GM12801 (cell line): ENCODE data around the gene SPATS2L.

ENCODE experiments used
- TF ChIP-seq, protein P1 (sequence below): IDR thresholded peaks from one replicate; pipeline ENCODE4 v1.5.1; 2011; ENCODE audit warnings: control low read depth; ENCODE audit not compliant: insufficient read length; ENCODE audit errors: extremely low read depth

The SPATS2L gene

GRCh38 chr2:200426754-200427153 is 120.3 kb downstream of the SPATS2L start:
- TF ChIP-seq, protein P1, sequence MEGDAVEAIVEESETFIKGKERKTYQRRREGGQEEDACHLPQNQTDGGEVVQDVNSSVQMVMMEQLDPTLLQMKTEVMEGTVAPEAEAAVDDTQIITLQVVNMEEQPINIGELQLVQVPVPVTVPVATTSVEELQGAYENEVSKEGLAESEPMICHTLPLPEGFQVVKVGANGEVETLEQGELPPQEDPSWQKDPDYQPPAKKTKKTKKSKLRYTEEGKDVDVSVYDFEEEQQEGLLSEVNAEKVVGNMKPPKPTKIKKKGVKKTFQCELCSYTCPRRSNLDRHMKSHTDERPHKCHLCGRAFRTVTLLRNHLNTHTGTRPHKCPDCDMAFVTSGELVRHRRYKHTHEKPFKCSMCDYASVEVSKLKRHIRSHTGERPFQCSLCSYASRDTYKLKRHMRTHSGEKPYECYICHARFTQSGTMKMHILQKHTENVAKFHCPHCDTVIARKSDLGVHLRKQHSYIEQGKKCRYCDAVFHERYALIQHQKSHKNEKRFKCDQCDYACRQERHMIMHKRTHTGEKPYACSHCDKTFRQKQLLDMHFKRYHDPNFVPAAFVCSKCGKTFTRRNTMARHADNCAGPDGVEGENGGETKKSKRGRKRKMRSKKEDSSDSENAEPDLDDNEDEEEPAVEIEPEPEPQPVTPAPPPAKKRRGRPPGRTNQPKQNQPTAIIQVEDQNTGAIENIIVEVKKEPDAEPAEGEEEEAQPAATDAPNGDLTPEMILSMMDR, result no peak

GRCh38 chr2:200428961-200429665 is 122.6 kb downstream of the SPATS2L start:
- TF ChIP-seq, protein P1, result no peak

DNA sequence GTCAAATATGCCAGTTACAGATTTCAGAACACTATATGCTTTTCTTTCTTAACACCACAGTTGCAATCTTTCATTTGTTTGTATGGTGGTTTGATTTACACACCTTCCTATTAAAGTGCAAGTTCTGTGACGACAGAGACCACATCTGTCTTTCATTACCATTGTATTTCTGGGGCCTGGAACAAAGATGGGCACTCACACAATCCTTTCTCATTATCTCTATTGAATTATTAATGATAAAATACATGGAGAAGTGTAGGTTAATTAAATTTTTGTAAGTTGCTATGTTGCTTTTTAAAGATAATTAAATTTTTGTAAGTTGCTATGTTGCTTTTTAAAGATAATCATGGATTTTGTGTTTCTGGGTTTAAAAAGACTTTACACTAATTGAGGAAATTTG is 123.5 kb downstream of the SPATS2L start:
- TF ChIP-seq, protein P1, result no peak

- TF ChIP-seq, protein P1, result no peak
Observed at GRCh38 chr2:200431996-200432705, 125.7 kb downstream of the SPATS2L start.

DNA sequence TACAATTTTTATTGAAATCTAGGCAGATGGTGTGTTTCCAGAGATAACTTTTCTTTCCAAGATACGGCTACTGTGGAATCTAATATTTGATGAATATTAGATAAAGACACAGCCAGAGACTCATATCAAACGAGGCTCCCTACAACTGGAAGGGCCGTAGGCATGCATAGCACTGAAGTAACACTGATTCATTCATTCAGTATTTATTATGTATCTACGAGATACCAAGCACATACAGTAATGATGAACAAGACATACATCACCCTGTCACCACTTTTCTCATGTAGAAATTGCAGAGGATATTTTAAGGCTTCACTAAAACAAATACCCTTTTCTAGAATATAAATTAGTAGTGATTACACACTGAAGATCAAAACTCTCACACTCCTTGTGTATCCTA is 128.9 kb downstream of the SPATS2L start:
- TF ChIP-seq, protein P1, result no peak

DNA sequence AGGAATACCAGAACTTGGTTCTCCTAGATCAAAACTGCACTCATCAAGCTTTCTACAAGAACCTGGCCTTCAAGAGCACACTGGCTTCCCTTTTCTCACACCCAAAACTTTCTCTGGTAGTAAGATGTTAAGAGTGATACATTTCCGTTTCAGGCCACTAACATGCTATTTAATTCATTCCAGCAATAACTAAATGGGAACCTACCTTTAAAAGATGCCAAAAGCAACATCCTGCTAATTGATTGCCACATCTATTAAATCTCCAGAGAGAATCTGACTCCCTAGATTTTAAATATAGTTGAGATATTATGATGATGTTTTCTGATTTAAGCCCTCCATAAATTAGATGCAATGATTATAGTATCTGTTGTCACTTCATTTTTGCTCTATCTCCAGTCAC is 131.8 kb downstream of the SPATS2L start:
- TF ChIP-seq, protein P1, result no peak

- TF ChIP-seq, protein P1, result no peak
Observed at GRCh38 chr2:200438846-200439245, 132.4 kb downstream of the SPATS2L start.
